ENCODE measurements around the gene THBS4. TPM values are rescaled to one million over a fixed set of nuclear protein-coding genes. Genes with fewer than 3 reads are reported as not detected.

THBS4 gene
- polyA plus RNA-seq, 1 donor from 2014 or later, result 6.3 TPM

DNA sequence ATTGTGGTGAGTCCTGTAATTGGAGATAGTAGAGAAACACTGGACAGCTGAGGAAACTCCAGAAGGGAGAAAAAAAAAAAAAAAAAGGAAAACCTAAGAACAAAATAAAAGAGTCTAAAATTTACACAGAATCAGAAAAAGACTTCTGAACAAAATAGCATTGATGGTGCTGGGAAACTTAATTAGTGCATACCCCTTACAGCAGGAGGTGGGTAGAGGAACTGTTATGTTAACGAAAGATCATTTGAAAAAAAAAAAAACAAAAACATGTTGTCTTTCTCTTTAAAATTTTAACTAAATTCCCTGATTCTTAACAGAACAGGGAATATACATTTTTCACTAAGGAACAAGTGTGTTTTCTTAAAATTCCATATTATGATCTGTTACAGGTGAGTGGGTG lies 32.5 kb upstream of the THBS4 start:
- no peak for TF ChIP-seq TAF1 (IDR thresholded peaks at IDR 0.05; ENCODE audit: low read depth)
- no peaks in the 10 kb centered on the region for H3K9me3 ChIP-seq (ENCODE audit: low read length)
- H3F3A ChIP-seq (ENCODE audit: insufficient read depth, low read length, poor library complexity, severe bottlenecking), result no peaks in the 10 kb centered on the region
- H3K4me2 ChIP-seq (ENCODE audit: low read length), result no peak overlapping the region
- no peaks in the 10 kb centered on the region for H3K36me3 ChIP-seq (ENCODE audit: insufficient read depth, low read length)
- no peaks in the 10 kb centered on the region for H3K79me2 ChIP-seq (replicated peaks; ENCODE audit: insufficient read depth, low read length)
- H3K27me3 ChIP-seq (ENCODE audit: insufficient read depth, low read depth, low read length), result no peaks in the 10 kb centered on the region
- no peaks in the 10 kb centered on the region for H3K9me2 ChIP-seq (ENCODE audit: insufficient read depth, low read length)
- no peak overlapping the region for H2AFZ ChIP-seq (ENCODE audit: low read depth, low read length)
- H3K4me3 ChIP-seq (ENCODE audit: low read length), result no peak overlapping the region
- H3K9ac ChIP-seq (ENCODE audit: low read length), result no peak overlapping the region
- no peaks in the 10 kb centered on the region for H4K20me1 ChIP-seq (ENCODE audit: insufficient read depth)
- H3K27ac ChIP-seq (ENCODE audit: low read length), result no peak overlapping the region

- no peaks in the 10 kb centered on the region for H3F3A ChIP-seq (ENCODE audit: insufficient read depth, low read length, poor library complexity, severe bottlenecking)
- H3K9me3 ChIP-seq (ENCODE audit: low read length), result no peaks in the 10 kb centered on the region
- no peak overlapping the region for H3K4me3 ChIP-seq (ENCODE audit: low read length)
- H3K36me3 ChIP-seq (ENCODE audit: insufficient read depth, low read length), result no peaks in the 10 kb centered on the region
- no peaks in the 10 kb centered on the region for H3K9me2 ChIP-seq (ENCODE audit: insufficient read depth, low read length)
- no peaks in the 10 kb centered on the region for H3K27me3 ChIP-seq (ENCODE audit: insufficient read depth, low read depth, low read length)
- H3K9ac ChIP-seq (ENCODE audit: low read length), result no peak overlapping the region
- no peaks in the 10 kb centered on the region for H3K79me2 ChIP-seq (replicated peaks; ENCODE audit: insufficient read depth, low read length)
- H3K4me2 ChIP-seq (ENCODE audit: low read length), result no peak overlapping the region
- H2AFZ ChIP-seq (ENCODE audit: low read depth, low read length), result no peak overlapping the region
- no peak overlapping the region for H3K27ac ChIP-seq (ENCODE audit: low read length)
- TF ChIP-seq MXI1 (conservative IDR thresholded peaks at IDR 0.05; ENCODE audit: poor library complexity, severe bottlenecking), result no peak
- H4K20me1 ChIP-seq (ENCODE audit: insufficient read depth), result no peaks in the 10 kb centered on the region
These were observed 26.0 kb upstream of the THBS4 start for GRCh38 chr5:80008995-80009765.

DNA sequence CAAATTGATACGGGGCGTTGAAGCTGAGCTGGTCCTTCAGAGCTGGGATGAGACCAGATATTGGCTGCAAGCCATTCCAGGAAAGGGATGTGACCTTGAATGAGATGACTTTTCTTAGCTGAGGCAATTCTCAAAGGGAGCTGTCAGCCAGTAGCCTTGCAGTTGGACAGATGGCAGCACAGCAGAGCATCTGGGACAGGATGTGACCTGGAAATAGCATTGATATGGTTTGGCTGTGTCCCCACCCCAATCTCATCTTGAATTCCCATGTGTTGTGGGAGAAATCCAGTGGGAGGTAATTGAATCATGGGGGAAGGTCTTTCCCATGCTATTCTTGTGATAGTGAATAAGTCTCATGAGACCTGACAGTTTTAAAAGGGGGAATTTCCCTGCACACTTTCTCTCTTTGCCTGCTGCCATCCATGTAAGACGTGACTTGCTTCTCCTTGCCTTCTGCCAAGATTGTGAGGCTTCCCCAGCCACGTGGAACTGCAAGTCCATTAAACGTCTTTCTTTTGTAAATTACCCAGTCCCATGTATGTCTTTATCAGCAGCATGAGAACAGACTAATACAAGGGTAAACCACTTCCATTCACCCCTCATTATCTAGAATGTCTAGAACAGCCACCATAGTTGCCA lies 24.3 kb upstream of the THBS4 start:
- TF ChIP-seq CTCF (IDR thresholded peaks at IDR 0.05; ENCODE audit: poor library complexity, severe bottlenecking) (no peak), TAF1 (IDR thresholded peaks at IDR 0.05; ENCODE audit: low read depth) (no peak), EP300 (conservative IDR thresholded peaks at IDR 0.05; ENCODE audit: poor library complexity, severe bottlenecking) (no peak), POLR2AphosphoS5 (IDR thresholded peaks at IDR 0.05) (no peak), MXI1 (conservative IDR thresholded peaks at IDR 0.05; ENCODE audit: poor library complexity, severe bottlenecking) (no peak), RAD21 (conservative IDR thresholded peaks at IDR 0.05) (no peak), SMC3 (conservative IDR thresholded peaks at IDR 0.05; ENCODE audit: poor library complexity) (no peak), EZH2 (IDR thresholded peaks at IDR 0.05; ENCODE audit: borderline replicate concordance, insufficient read depth, low read length, poor library complexity, severe bottlenecking) (no peak)
- TF ChIP-seq, protein P1, sequence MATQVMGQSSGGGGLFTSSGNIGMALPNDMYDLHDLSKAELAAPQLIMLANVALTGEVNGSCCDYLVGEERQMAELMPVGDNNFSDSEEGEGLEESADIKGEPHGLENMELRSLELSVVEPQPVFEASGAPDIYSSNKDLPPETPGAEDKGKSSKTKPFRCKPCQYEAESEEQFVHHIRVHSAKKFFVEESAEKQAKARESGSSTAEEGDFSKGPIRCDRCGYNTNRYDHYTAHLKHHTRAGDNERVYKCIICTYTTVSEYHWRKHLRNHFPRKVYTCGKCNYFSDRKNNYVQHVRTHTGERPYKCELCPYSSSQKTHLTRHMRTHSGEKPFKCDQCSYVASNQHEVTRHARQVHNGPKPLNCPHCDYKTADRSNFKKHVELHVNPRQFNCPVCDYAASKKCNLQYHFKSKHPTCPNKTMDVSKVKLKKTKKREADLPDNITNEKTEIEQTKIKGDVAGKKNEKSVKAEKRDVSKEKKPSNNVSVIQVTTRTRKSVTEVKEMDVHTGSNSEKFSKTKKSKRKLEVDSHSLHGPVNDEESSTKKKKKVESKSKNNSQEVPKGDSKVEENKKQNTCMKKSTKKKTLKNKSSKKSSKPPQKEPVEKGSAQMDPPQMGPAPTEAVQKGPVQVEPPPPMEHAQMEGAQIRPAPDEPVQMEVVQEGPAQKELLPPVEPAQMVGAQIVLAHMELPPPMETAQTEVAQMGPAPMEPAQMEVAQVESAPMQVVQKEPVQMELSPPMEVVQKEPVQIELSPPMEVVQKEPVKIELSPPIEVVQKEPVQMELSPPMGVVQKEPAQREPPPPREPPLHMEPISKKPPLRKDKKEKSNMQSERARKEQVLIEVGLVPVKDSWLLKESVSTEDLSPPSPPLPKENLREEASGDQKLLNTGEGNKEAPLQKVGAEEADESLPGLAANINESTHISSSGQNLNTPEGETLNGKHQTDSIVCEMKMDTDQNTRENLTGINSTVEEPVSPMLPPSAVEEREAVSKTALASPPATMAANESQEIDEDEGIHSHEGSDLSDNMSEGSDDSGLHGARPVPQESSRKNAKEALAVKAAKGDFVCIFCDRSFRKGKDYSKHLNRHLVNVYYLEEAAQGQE (IDR thresholded peaks at IDR 0.05; ENCODE audit: borderline replicate concordance), result no peak
- no peaks in the 10 kb centered on the region for H3K9me2 ChIP-seq (ENCODE audit: insufficient read depth, low read length)
- no peak overlapping the region for H3K4me3 ChIP-seq (ENCODE audit: low read length)
- H2AFZ ChIP-seq (ENCODE audit: low read depth, low read length), result no peak overlapping the region
- no peak overlapping the region for H3K4me2 ChIP-seq (ENCODE audit: low read length)
- no peak overlapping the region for H3K9ac ChIP-seq (ENCODE audit: low read length)
- H3K27me3 ChIP-seq (ENCODE audit: insufficient read depth, low read depth, low read length), result no peaks in the 10 kb centered on the region
- H3F3A ChIP-seq (ENCODE audit: insufficient read depth, low read length, poor library complexity, severe bottlenecking), result no peaks in the 10 kb centered on the region
- H3K36me3 ChIP-seq (ENCODE audit: insufficient read depth, low read length), result no peaks in the 10 kb centered on the region
- H3K27ac ChIP-seq (ENCODE audit: low read length), result no peak overlapping the region
- H3K79me2 ChIP-seq (replicated peaks; ENCODE audit: insufficient read depth, low read length), result no peaks in the 10 kb centered on the region
- H3K9me3 ChIP-seq (ENCODE audit: low read length), result no peaks in the 10 kb centered on the region
- no peaks in the 10 kb centered on the region for H4K20me1 ChIP-seq (ENCODE audit: insufficient read depth)
